Activated T-cell treated with anti-CD3 and anti-CD28 coated beads, Interleukin-2, amount 50 U/mL, for 72 hours (primary cell): Measurements from ENCODE around the gene EEF2K. TPM values are rescaled to one million over a fixed set of nuclear protein-coding genes. Genes with fewer than 3 reads are reported as not detected.

Source experiments
- ATAC-seq, 2 donors: fragments of 150-1000 bp; cut with Tn5 transposase; replicated peaks in 1 of 2; 2 replicates each; pipeline ENCODE4 v1.10.0; 2021; ENCODE audit warnings: moderate library complexity in 2 of 2, mild to moderate bottlenecking in 1 of 2
- DNase-seq, 2 donors: peaks; one replicate each; pipeline ENCODE4 v3.0.0; 2021 to 2022; ENCODE audit warnings: mixed read lengths in 1 of 2
- H3K27ac Mint-ChIP-seq: one replicate; pipeline ENCODE4 v1.8.0; 2022; ENCODE audit warnings: mild to moderate bottlenecking, moderate library complexity, mixed read lengths
- H3K27me3 Mint-ChIP-seq: one replicate; pipeline ENCODE4 v1.8.0; 2022; ENCODE audit warnings: low read depth, mixed read lengths
- H3K36me3 Mint-ChIP-seq, 2 donors: one replicate each; pipeline ENCODE4 v1.8.0; 2022; ENCODE audit warnings: mixed read lengths in 2 of 2, mild to moderate bottlenecking in 1 of 2; ENCODE audit not compliant: insufficient read depth in 2 of 2
- H3K4me1 Mint-ChIP-seq: one replicate; pipeline ENCODE4 v1.8.0; 2022; ENCODE audit warnings: low read depth, mixed read lengths
- H3K4me3 Mint-ChIP-seq, 2 donors: one replicate each; pipeline ENCODE4 v1.8.0; 2022; ENCODE audit warnings: mild to moderate bottlenecking in 2 of 2, mixed read lengths in 2 of 2, moderate library complexity in 2 of 2
- H3K9me3 Mint-ChIP-seq, 2 donors: one replicate each; pipeline ENCODE4 v1.8.0; 2022; ENCODE audit warnings: mixed read lengths in 2 of 2
- total RNA-seq, 2 donors: library from RNA; stranded (reverse); gene quantifications; one replicate each; pipeline ENCODE4 v1.2.3, GENCODE V29; 2022

The EEF2K gene
- total RNA-seq, 2 donors from 2014 or later, result 19.4 to 23.9 TPM

GRCh38 chr16:22220069-22220440 lies 14.0 kb downstream of the EEF2K start:
- no peak for ATAC-seq
- H3K4me1 Mint-ChIP-seq, result peaks cover 20% of the 10 kb centered on the region

DNA sequence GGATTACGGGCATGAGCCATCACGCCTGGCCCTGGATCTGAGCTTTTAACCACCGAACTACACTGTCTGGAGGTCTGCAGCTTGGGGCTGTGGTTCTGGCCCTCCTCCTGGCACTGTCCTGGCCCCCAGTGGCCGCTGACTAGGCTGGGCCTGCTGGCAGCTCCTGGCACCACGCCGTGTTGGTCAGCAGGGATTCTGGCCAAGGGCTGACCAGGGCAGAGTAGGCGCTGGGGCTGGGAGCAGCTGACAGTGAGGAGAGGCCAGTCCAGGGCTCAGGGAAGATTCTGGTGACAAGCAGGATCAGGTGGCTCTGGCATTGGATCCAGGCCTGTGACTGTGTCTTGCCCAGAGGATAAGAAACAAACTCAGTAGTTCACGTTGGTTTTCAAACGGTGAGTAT lies 14.6 kb downstream of the EEF2K start:
- H3K27ac Mint-ChIP-seq, result no peak overlapping the region
- no peaks in the 10 kb centered on the region for H3K9me3 Mint-ChIP-seq
- no peaks in the 10 kb centered on the region for H3K27me3 Mint-ChIP-seq

More at GRCh38 chr16:22220069-22220440, 14.0 kb downstream of the EEF2K start:
- no peaks in the 10 kb centered on the region for H3K27me3 Mint-ChIP-seq
- H3K36me3 Mint-ChIP-seq, result peaks cover 3 to 4% of the 10 kb centered on the region in 2 donors
- no peak overlapping the region for H3K27ac Mint-ChIP-seq
- no peak for DNase-seq
- H3K4me3 Mint-ChIP-seq, result no peak overlapping the region
- H3K9me3 Mint-ChIP-seq, result no peaks in the 10 kb centered on the region

GRCh38 chr16:22222006-22222405 lies 15.9 kb downstream of the EEF2K start:
- ATAC-seq, result no peak
- DNase-seq, result no peak
- Mint-ChIP-seq H3K36me3 (peaks cover 3 to 8% of the 10 kb centered on the region in 2 donors), H3K27ac (no peak overlapping the region), H3K27me3 (no peaks in the 10 kb centered on the region), H3K9me3 (no peaks in the 10 kb centered on the region), H3K4me3 (no peak overlapping the region), H3K4me1 (peaks cover 12% of the 10 kb centered on the region)

More for the DNA sequence above, 14.6 kb downstream of the EEF2K start:
- Mint-ChIP-seq H3K36me3 (peaks cover 3 to 4% of the 10 kb centered on the region in 2 donors), H3K4me1 (peaks cover 20% of the 10 kb centered on the region), H3K4me3 (no peak overlapping the region)
- ATAC-seq (no peak), DNase-seq (no peak)

- Mint-ChIP-seq H3K4me1 (peaks cover 11% of the 10 kb centered on the region), H3K27me3 (no peaks in the 10 kb centered on the region), H3K36me3 (peaks cover 3 to 8% of the 10 kb centered on the region in 2 donors), H3K27ac (no peak overlapping the region), H3K4me3 (no peak overlapping the region), H3K9me3 (no peaks in the 10 kb centered on the region)
- ATAC-seq (peak in 1 of 2 donors; percentile 39), DNase-seq (no peak)
Measured at GRCh38 chr16:22222998-22223397, 16.9 kb downstream of the EEF2K start.

DNA sequence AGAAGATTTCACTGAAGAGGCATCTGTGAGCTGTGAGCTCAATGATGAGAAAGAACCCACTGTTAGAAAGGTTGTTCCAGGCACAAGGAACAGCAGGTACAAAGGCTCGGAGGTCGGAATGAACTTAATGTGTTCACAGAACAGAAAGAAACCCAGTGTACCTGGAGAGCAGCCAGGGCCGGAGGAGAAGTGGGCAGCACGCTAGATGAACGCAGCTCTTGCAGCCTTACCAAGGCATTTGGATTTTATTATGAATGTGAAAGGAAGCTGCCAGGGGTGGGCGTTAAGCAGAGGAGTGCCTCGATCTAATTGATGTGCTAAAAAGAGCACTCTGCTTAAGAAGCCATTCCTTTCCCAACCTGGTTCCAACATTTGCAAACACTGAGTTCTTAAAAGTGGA lies 19.0 kb downstream of the EEF2K start:
- peaks cover 11% of the 10 kb centered on the region for H3K4me1 Mint-ChIP-seq
- DNase-seq (no peak), ATAC-seq (no peak)
- H3K27me3 Mint-ChIP-seq, result no peaks in the 10 kb centered on the region
- peaks cover 3 to 10% of the 10 kb centered on the region in 2 donors for H3K36me3 Mint-ChIP-seq
- no peaks in the 10 kb centered on the region for H3K9me3 Mint-ChIP-seq
- no peak overlapping the region for H3K4me3 Mint-ChIP-seq
- no peak overlapping the region for H3K27ac Mint-ChIP-seq

GRCh38 chr16:22229889-22230288 lies 23.8 kb downstream of the EEF2K start:
- DNase-seq, result no peak
- ATAC-seq, result no peak
- H3K27me3 Mint-ChIP-seq, result no peaks in the 10 kb centered on the region
- no peak overlapping the region for H3K27ac Mint-ChIP-seq
- no peak overlapping the region for H3K4me3 Mint-ChIP-seq
- H3K4me1 Mint-ChIP-seq, result peaks cover 17% of the 10 kb centered on the region
- H3K36me3 Mint-ChIP-seq, result peaks cover 4 to 13% of the 10 kb centered on the region in 2 donors
- no peaks in the 10 kb centered on the region for H3K9me3 Mint-ChIP-seq

- H3K27me3 Mint-ChIP-seq, result no peaks in the 10 kb centered on the region
- no peaks in the 10 kb centered on the region for H3K9me3 Mint-ChIP-seq
- peaks cover 4 to 9% of the 10 kb centered on the region in 2 donors for H3K36me3 Mint-ChIP-seq
- no peak overlapping the region for H3K27ac Mint-ChIP-seq
- DNase-seq (peak; percentile 46 to 55), ATAC-seq (peak; percentile 100)
- no peak overlapping the region for H3K4me3 Mint-ChIP-seq
- peaks cover 17% of the 10 kb centered on the region for H3K4me1 Mint-ChIP-seq
Measured at GRCh38 chr16:22232277-22233036, 26.4 kb downstream of the EEF2K start.

GRCh38 chr16:22233037-22233372 lies 26.9 kb downstream of the EEF2K start:
- no peak for ATAC-seq

GRCh38 chr16:22235839-22236745 lies 30.0 kb downstream of the EEF2K start:
- no peak for ATAC-seq
- H3K36me3 Mint-ChIP-seq, result peaks cover 4 to 16% of the 10 kb centered on the region in 2 donors
- H3K4me1 Mint-ChIP-seq, result peaks cover 51% of the 10 kb centered on the region
- no peaks in the 10 kb centered on the region for H3K9me3 Mint-ChIP-seq
- no peak for DNase-seq
- H3K4me3 Mint-ChIP-seq, result no peak overlapping the region
- H3K27ac Mint-ChIP-seq, result no peak overlapping the region
- no peaks in the 10 kb centered on the region for H3K27me3 Mint-ChIP-seq

More at GRCh38 chr16:22233037-22233372, 26.9 kb downstream of the EEF2K start:
- H3K4me1 Mint-ChIP-seq, result peaks cover 20% of the 10 kb centered on the region
- no peak for DNase-seq
- no peak overlapping the region for H3K27ac Mint-ChIP-seq
- no peaks in the 10 kb centered on the region for H3K27me3 Mint-ChIP-seq
- peaks cover 4 to 12% of the 10 kb centered on the region in 2 donors for H3K36me3 Mint-ChIP-seq
- no peaks in the 10 kb centered on the region for H3K9me3 Mint-ChIP-seq
- H3K4me3 Mint-ChIP-seq, result no peak overlapping the region

DNA sequence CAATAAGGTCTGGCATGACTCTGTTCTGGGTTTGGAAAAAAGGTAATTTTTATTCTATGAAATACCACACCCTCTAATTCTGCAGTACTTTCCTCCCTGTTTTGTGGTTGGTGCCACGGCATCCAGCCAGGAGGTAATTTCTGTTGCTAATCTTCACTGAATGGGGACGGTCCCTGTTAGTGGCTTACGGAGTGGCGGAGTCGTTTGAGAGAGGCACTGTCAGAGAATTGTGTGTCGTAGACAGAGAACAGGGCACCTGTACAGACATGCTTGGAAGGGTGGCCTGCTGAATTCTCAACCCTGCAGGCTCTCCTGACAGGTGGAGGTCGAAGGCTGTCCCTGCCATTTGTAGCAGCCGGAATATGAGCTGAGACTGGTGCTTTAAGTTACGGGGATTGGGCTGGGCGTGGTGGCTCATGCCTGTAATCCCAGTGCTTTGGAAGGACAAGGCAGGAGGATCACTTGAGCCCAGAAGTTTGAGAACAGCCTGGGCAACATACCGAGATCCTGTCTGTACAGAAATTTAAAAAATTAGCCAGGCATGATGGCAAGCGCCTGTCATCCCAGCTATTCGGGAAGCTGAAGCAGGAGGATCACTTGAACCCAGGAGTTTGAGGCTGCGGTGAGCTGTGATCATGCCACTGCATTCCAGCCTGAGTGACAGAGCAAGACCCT lies 33.2 kb downstream of the EEF2K start:
- Mint-ChIP-seq H3K9me3 (no peaks in the 10 kb centered on the region), H3K4me1 (peaks cover 36% of the 10 kb centered on the region), H3K4me3 (no peak overlapping the region), H3K36me3 (peaks cover 0 to 11% of the 10 kb centered on the region in 2 donors), H3K27me3 (no peaks in the 10 kb centered on the region), H3K27ac (peak overlapping the region; percentile 43)
- ATAC-seq (no peak), DNase-seq (no peak)

- Mint-ChIP-seq H3K9me3 (no peaks in the 10 kb centered on the region), H3K27me3 (no peaks in the 10 kb centered on the region), H3K36me3 (peaks cover 0 to 11% of the 10 kb centered on the region in 2 donors), H3K27ac (peak overlapping the region; percentile 93), H3K4me1 (peaks cover 36% of the 10 kb centered on the region), H3K4me3 (no peak overlapping the region)
- DNase-seq (no peak), ATAC-seq (no peak)
Measured at GRCh38 chr16:22240023-22240710, 34.1 kb downstream of the EEF2K start.

GRCh38 chr16:22250522-22250921 lies 44.4 kb downstream of the EEF2K start:
- Mint-ChIP-seq H3K27me3 (no peaks in the 10 kb centered on the region), H3K27ac (no peak overlapping the region)

More at GRCh38 chr16:22250522-22250921, 44.4 kb downstream of the EEF2K start:
- no peak for ATAC-seq
- no peak for DNase-seq
- Mint-ChIP-seq H3K9me3 (peaks cover 0 to 3% of the 10 kb centered on the region in 2 donors), H3K4me1 (peaks cover 6% of the 10 kb centered on the region), H3K4me3 (no peak overlapping the region), H3K36me3 (peaks cover 9 to 28% of the 10 kb centered on the region in 2 donors)
